AG09319 (cell line): ENCODE data around the gene ANXA2R.

Experiments used
- DNase-seq: peaks from one replicate; pipeline ENCODE4 v3.0.0-alpha.2; 2010; ENCODE audit warnings: low read depth; ENCODE audit errors: extremely low read depth
- TF ChIP-seq, protein P1 (sequence below): IDR thresholded peaks from 2 replicates; pipeline ENCODE4 v1.5.1; 2011; ENCODE audit warnings: low read depth, mild to moderate bottlenecking, inconsistent platforms, low read length, moderate library complexity

ANXA2R gene

GRCh38 chr5:43039471-43040286, 440 bp downstream of the ANXA2R start:
- DNase-seq, result no peak
- TF ChIP-seq, protein P1, sequence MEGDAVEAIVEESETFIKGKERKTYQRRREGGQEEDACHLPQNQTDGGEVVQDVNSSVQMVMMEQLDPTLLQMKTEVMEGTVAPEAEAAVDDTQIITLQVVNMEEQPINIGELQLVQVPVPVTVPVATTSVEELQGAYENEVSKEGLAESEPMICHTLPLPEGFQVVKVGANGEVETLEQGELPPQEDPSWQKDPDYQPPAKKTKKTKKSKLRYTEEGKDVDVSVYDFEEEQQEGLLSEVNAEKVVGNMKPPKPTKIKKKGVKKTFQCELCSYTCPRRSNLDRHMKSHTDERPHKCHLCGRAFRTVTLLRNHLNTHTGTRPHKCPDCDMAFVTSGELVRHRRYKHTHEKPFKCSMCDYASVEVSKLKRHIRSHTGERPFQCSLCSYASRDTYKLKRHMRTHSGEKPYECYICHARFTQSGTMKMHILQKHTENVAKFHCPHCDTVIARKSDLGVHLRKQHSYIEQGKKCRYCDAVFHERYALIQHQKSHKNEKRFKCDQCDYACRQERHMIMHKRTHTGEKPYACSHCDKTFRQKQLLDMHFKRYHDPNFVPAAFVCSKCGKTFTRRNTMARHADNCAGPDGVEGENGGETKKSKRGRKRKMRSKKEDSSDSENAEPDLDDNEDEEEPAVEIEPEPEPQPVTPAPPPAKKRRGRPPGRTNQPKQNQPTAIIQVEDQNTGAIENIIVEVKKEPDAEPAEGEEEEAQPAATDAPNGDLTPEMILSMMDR, result no peak; the same call in none of the 2 replicates

GRCh38 chr5:43039152-43039470, 1.0 kb downstream of the ANXA2R start:
- TF ChIP-seq, protein P1, result no peak
- DNase-seq, result no peak

GRCh38 chr5:43038496-43038989, 1.6 kb downstream of the ANXA2R start:
- TF ChIP-seq, protein P1, result no peak
- no peak for DNase-seq

DNA sequence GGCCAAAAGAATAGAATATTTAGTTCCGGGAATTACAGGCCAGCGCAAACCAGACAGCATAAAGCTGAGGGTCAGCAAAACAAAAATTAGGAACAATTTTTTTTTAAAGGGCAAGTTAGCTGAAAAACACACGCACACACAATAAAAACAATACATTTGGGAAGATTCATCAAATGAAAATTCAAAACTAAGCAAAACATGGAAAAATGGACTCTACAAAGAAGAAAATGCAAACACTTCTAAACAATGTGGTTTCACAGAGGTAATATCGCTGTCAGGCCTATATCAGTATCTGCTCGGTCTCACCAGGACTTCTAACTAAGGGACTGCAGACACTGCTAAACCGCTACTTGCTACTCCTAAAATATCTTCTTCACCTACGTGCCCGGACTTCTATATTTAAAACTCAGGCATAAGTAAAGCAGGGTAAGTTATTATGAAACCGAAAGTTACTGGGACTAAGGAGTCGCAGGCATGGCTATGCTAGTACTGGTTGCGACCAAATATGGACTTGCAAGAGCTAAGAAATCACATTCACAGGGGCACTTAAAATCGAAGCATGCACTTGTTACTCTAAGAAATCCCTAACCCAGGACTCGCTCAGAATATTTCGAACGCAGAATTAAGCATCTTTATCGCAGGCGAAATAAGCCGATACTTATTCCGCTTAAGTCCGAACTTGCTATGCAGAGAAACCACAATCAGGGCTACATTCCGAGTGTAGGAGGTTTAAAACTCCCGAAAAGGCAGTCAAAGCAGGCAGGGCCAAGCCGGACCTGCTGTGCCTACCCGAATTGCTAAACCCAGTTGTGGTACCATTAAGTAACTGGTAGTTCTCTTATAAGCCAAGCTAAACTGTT, 2.3 kb downstream of the ANXA2R start:
- TF ChIP-seq, protein P1, result no peak
- DNase-seq, result no peak

- TF ChIP-seq, protein P1, result no peak
- no peak for DNase-seq
These were observed 3.1 kb downstream of the ANXA2R start for GRCh38 chr5:43036856-43037635.

DNA sequence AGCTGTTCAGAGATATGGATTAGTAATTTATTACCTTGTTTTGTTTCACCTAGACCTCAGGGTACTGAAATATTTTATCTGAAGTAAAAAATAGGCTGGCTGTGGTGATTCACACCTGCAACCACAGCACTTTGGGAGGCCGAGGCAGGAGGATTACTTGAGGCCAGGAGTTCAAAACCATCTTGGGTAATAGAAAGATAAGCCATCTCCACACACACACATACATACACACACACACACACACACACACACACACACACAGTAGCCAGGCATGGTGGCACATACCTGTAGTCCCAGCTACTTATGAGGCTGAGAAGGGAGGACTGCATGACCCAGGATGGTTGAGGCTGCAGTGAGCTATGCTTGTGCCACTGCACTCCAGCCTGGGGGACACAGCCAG, 3.7 kb downstream of the ANXA2R start:
- DNase-seq, result no peak
- TF ChIP-seq, protein P1, result no peak
